GM21825 (cell line): ENCODE results near the gene FABP6.

ENCODE experiments used
- ATAC-seq: cut with Tn5 transposase; IDR thresholded peaks from one replicate; pipeline ENCODE4 v1.9.1; 2021; ENCODE audit warnings: mild to moderate bottlenecking, moderate library complexity; ENCODE audit not compliant: unreplicated experiment

The FABP6 gene

DNA sequence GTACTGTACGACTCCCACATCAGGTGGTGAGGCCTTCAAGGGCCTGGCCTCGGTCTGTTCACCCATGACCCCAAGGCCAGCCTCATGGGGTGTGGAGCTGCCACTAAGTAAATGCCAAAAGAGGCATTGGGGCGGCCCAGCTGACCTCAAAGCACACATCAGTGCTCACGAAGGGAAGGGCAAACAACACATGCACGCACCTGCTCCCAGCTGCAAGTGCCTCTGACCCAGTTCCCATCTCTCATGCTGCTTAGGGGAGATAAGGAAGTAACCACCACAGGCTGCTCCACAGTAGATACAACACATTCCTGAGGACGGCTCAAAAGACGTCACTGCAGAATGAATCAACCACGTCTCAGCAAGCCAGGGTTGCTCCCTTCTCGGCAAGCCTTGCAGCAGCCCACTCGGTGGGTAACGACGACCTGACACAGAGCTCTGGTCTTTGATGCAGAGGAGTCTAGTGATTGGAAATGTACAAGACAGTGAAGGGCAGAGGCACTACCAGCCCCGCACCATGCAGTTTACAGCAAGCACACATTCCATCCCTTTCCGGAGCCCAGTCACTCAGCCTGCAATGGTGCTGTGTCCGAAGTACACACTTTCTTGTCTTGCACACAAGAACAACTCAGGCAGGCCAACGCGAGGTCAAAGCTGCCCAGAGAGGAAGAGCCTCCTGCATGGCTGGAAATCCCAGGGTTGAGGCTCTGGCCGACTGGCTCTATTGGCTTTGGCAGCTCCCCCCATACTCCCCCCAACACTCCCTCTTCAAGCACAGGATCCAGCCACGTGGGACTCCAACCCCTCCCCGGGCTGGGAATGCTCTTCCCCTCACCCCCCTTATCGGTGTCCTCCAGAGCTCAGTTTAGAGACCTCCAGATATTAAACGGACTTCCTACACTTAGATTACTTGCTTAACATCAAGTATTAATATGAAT lies 31.8 kb downstream of the FABP6 start:
- peak; percentile 60 for ATAC-seq

GRCh38 chr5:160262151-160263074 lies 33.1 kb downstream of the FABP6 start:
- ATAC-seq: no peak

GRCh38 chr5:160263326-160263855 lies 34.1 kb downstream of the FABP6 start:
- ATAC-seq: no peak

- ATAC-seq: no peak
Observed at GRCh38 chr5:160266044-160266443, 36.7 kb downstream of the FABP6 start.

GRCh38 chr5:160266752-160267345 lies 37.5 kb downstream of the FABP6 start:
- ATAC-seq: no peak

DNA sequence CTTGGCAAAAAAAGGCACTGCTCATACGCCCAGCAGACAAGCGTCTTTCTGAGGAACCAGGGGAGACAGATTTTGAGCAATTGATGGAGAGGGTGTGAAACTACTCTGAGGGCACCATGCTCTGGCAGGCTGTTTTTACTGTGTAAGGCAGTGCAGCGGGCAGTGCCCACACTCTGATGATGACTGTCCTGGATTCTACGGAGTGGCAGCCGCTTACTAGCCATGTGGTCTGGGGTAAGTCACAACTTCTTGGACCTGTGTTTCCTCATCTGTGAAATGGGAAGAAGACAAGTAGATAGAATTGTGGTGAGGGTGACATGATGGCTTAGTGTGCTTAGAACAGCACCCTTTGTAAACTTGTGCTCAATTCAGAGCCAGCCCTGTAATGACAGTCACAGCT lies 38.8 kb downstream of the FABP6 start:
- ATAC-seq: no peak

- ATAC-seq: no peak
Observed at GRCh38 chr5:160269017-160269416, 39.7 kb downstream of the FABP6 start.

DNA sequence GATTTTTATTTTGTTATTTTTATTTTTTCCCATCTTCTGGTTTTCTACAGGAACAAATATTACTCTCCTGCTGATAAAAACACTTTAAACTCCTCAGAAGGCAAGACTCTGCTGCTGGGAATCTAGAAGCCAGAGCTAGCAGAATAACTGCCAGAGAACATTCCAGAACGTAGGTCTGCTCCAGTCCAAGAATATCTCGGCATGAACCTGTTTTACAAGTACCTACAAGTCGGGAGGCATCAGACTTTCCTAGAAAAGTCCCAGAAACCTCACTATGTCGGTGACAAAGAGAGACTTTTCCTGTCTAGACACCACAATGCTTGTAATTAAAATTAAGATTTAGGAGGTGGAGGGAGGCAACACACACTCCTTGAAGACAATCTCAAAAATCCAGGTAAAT lies 41.4 kb downstream of the FABP6 start:
- no peak for ATAC-seq

DNA sequence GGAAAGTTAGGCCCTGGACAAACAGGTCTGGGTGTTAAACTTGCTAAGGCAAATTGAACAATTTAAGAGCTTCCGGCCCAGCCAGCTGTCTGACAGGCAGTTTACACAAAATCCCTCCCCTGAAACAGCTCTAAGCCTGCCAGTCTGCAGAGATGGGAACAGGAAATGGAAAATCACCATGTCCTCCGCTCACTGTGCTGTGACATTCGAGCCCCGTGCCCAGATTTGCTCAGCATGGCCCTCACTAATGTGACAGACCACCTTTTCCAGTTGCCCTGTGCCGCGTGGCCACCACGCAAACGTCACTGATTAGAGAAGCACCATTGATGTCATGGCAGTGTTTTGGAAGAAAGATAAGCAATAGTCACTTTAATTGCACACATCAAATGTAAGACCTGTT lies 42.1 kb downstream of the FABP6 start:
- peak; percentile 75 for ATAC-seq

DNA sequence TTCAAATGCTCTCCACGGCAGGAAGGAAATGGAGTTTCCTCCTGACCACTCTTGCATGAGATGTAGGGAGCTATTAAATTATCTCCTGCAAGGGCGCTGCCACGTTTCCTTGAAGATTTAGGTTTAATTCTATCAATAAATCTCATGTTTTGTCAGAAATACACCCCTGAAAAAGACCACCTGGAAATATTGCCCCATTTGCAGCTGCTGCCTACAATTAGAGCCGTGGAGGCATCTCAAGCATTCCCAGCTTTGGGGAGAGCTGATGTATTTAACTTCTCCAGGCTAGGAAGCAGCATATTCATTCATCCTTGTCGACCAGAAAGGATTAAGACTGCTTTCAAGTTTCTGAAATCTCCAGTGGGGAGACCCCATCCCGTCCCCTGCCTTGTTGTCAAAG lies 42.5 kb downstream of the FABP6 start:
- no peak for ATAC-seq

DNA sequence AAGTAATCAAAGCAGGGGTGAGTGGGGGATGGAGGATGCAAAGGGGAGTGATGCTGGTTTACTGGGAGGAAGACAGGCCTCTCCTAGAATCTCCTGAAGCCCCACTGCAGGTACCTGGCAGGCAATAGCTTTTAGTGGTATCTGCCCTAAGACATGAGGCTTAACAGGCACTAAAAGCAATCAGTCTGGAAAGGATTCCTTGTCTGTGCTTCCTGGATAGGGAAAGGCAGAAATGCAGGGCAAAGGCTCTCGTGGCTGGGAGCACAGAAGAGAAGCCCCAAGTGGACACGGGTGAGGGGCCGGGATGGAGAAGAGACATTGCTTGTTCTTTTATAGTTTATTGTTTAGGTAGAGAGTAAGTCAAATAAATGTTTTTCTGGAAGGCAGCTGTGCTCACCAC lies 43.0 kb downstream of the FABP6 start:
- no peak for ATAC-seq

- ATAC-seq: no peak
Observed at GRCh38 chr5:160272889-160273288, 43.6 kb downstream of the FABP6 start.

GRCh38 chr5:160274483-160274931 lies 45.2 kb downstream of the FABP6 start:
- no peak for ATAC-seq

- no peak for ATAC-seq
Observed at GRCh38 chr5:160278343-160278742, 49.0 kb downstream of the FABP6 start.

DNA sequence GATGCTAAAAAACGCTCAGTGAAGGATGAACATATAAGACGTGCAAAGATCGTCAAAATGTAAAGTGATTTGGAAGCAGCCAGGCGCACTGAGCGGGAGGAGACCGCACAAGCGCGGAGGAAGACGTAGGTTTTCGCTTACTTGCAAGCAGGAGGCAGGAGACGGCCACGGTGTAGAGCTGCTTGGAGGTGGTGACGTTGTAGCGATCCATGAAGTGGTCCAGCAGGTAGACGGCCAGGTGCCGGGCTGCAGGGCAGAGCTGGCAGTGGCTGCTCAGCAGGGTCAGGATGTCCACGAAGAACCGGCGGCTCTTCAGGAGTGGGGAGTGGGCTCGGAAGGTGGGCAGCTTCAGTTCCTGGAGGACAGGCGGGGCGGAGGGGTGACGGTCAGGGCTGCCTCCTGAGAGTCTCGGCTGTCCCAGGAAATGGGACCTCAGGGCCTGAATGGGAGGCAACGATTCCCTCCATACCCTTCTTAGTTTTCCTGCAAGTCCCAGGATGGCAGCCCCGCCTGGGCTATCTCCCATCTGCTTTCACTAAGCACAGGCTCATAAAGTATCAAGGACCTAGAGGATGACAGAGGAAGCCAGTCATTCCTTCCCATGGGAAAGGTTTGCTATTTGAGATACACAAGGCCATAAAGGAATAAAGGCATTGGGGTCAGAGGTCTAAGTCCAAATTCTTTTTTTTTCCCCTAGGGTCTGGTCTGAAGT lies 51.2 kb downstream of the FABP6 start:
- ATAC-seq: no peak

GRCh38 chr5:160281275-160281674 lies 52.0 kb downstream of the FABP6 start:
- ATAC-seq: no peak

DNA sequence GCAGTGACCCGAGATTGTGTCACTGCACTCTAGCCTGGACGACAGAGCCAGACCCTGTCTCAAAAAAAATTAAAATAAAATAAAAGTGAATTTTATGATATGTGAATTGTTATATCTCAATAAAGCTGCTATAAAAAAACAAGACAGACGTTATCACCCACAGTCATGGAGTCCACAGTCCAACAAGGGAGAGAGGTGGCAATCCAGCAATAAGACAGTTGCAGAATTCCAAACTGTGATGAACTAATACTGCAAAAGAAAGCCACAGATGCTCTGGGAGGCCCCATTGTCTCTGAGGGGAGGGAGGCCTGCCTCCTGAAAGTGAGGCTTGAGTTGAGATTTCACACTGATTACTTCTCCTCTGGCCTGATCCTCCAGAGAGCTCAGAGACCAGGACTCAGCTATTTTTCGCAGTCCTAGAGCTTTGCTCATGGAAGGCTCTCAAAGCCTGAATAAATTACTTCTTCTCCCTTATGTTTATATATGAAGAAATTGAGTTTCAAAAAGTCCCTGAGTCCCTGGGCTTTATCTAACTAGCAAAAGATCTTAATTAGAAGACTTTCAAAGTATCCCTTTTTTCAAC lies 55.1 kb downstream of the FABP6 start:
- no peak for ATAC-seq

- ATAC-seq: no peak
Observed at GRCh38 chr5:160285316-160285715, 56.0 kb downstream of the FABP6 start.

DNA sequence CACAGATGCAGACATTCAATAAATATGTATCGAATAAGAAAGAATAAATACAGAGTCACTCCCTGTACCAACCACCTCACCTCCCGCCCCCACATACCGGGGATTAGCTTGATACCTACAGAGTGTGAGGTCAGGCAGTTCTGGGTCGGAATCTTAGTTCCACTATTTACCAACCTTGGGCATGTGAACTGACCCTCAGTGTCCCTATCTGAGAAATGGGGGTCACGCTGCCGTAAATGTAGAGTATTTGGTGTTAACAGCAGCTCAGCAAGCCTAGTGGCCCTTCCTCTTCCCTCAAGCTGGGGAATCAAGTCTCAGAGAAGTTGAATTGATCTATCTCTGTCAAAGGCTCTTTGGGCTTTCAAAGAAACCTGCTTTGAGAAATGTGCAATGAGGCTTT lies 57.6 kb downstream of the FABP6 start:
- no peak for ATAC-seq
